ENCODE data around the gene KNOP1.

DNA sequence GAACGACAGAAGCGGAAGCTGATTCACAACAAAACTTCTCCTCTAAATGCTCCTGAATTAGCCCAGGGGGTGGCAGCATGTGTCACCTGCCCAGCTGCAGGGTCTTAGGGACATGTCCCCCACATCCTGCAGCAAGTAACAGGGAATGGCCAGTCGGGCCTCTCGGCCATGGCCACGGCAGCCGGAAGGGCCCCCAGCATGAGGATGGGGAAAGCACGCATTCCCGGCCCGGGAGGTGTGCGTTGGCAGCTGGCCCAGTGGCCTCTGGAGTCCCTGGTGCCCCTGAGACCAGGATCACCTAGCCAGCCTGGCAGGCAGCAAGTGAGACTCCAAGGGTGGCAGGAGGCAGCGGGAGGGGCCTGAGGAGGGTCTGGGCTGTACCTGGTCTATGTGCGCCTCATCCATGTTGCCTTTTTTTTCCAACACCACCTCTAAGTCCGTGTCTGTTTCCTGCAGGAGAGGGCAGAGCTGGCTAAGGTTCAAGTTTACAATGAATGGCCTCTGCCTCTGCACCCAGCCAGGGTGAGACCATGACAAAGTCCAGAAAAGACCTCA is 7.0 kb downstream of the KNOP1 start:
- TF ChIP-seq LEF1 (IDR thresholded peaks at IDR 0.05; ENCODE audit: borderline replicate concordance) (no peak), SP1 (IDR thresholded peaks at IDR 0.05) (no peak), ARNT (IDR thresholded peaks at IDR 0.05) (no peak), FOXM1 (IDR thresholded peaks at IDR 0.05; ENCODE audit: borderline replicate concordance) (no peak), BHLHE40 (IDR thresholded peaks at IDR 0.05; ENCODE audit: borderline replicate concordance) (no peak), L3MBTL2 (conservative IDR thresholded peaks at IDR 0.05) (no peak), ELF4 (IDR thresholded peaks at IDR 0.05) (no peak), TARDBP (IDR thresholded peaks at IDR 0.05) (no peak), NFRKB (IDR thresholded peaks at IDR 0.05) (no peak), HDGF (IDR thresholded peaks at IDR 0.05; ENCODE audit: borderline replicate concordance) (no peak), FOXA1 (IDR thresholded peaks at IDR 0.05) (no peak), SUZ12 (IDR thresholded peaks at IDR 0.05) (no peak), FOXK2 (IDR thresholded peaks at IDR 0.05) (no peak)
- TF ChIP-seq, protein P1, sequence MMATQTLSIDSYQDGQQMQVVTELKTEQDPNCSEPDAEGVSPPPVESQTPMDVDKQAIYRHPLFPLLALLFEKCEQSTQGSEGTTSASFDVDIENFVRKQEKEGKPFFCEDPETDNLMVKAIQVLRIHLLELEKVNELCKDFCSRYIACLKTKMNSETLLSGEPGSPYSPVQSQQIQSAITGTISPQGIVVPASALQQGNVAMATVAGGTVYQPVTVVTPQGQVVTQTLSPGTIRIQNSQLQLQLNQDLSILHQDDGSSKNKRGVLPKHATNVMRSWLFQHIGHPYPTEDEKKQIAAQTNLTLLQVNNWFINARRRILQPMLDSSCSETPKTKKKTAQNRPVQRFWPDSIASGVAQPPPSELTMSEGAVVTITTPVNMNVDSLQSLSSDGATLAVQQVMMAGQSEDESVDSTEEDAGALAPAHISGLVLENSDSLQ (IDR thresholded peaks at IDR 0.05) = no peak
